H1 (cell line): ENCODE results near the gene HOXD12. TPM values are rescaled to one million over a fixed set of nuclear protein-coding genes. Genes with fewer than 3 reads are reported as not detected.

Experiments used
- CTCF ChIA-PET: fragments of 300-600 bp; sonication (Branson Sonifier 250); formaldehyde crosslinking; loops from one replicate; lab custom pipeline; 2021; ENCODE audit not compliant: partially characterized antibody; lab: Charles Lee
- POLR2A ChIA-PET: fragments of 300-600 bp; sonication (Branson Sonifier 250); formaldehyde crosslinking; loops from one replicate; lab custom pipeline; 2021; ENCODE audit warnings: inconsistent platforms; ENCODE audit not compliant: partially characterized antibody; lab: Charles Lee
- DNase-seq, 2 experiments: peaks; one replicate each; pipeline versions ENCODE4 v3.0.0 to v3.0.0-alpha.2; 2010 to 2022; ENCODE audit warnings: low spot score in 2 of 2, low read depth in 1 of 2, mixed read lengths in 1 of 2
- FAIRE-seq: peaks from 2 replicates; lab custom pipeline; 2011; peaks lifted over from hg19 to GRCh38; lab: Jason Lieb, UNC
- H2AFZ ChIP-seq: 2 replicates; pipeline ENCODE4 v1.8.1; 2012; ENCODE audit warnings: low read length, inconsistent platforms
- H2AK5ac ChIP-seq: 2 replicates; pipeline ENCODE4 v1.6.1; 2013; ENCODE audit warnings: low read depth, low read length
- H2BK120ac ChIP-seq: replicated peaks from 2 replicates; pipeline ENCODE3; 2013; ENCODE audit warnings: low read depth, low read length, inconsistent platforms
- H2BK12ac ChIP-seq: 2 replicates; pipeline ENCODE4 v1.6.1; 2013; ENCODE audit warnings: low read depth, low read length
- H2BK15ac ChIP-seq: 2 replicates; pipeline ENCODE4 v1.6.1; 2013; ENCODE audit warnings: low read length
- H2BK20ac ChIP-seq: 2 replicates; pipeline ENCODE4 v1.6.1; 2013; ENCODE audit warnings: low read length
- H2BK5ac ChIP-seq: 2 replicates; pipeline ENCODE4 v1.6.1; 2013; ENCODE audit warnings: low read depth, low read length
- H3K14ac ChIP-seq: 2 replicates; pipeline ENCODE4 v1.6.1; 2013; ENCODE audit warnings: inconsistent platforms; ENCODE audit not compliant: insufficient read length
- H3K18ac ChIP-seq: 2 replicates; pipeline ENCODE4 v1.6.1; 2013; ENCODE audit warnings: low read length; ENCODE audit errors: extremely low read depth
- H3K23ac ChIP-seq: 2 replicates; pipeline ENCODE4 v1.6.1; 2013; ENCODE audit warnings: inconsistent platforms; ENCODE audit not compliant: insufficient read length
- H3K23me2 ChIP-seq: 2 replicates; pipeline ENCODE4 v1.6.1; 2013; ENCODE audit warnings: low read depth, low read length
- H3K27ac ChIP-seq: 2 replicates; pipeline ENCODE4 v1.6.1; 2011; ENCODE audit warnings: low read depth, low read length, inconsistent platforms
- H3K27me3 ChIP-seq, 4 experiments: replicated peaks in 1 of 4; 1 replicate in 1 of 4; 2 replicates in 3 of 4; pipeline versions ENCODE4 v1.6.1 to v1.8.1; 2011 to 2013; ENCODE audit warnings: low read length in 3 of 4, mild to moderate bottlenecking in 3 of 4, inconsistent platforms in 2 of 4, mixed read lengths in 2 of 4, moderate library complexity in 1 of 4; ENCODE audit not compliant: control insufficient read depth in 3 of 4, insufficient read depth in 3 of 4; ENCODE audit errors: extremely low read depth in 1 of 4
- H3K36me3 ChIP-seq, 4 experiments: 2 replicates each; pipeline versions ENCODE4 v1.6.1 to v1.8.1; 2011 to 2013; ENCODE audit warnings: mild to moderate bottlenecking in 4 of 4, low read length in 3 of 4, moderate library complexity in 2 of 4, control low read depth in 1 of 4, inconsistent platforms in 1 of 4; ENCODE audit not compliant: insufficient read depth in 4 of 4, control insufficient read depth in 2 of 4
- H3K4ac ChIP-seq: replicated peaks from 2 replicates; pipeline ENCODE3; 2013; ENCODE audit warnings: low read length, low read depth, mixed read lengths, inconsistent platforms; ENCODE audit not compliant: insufficient read length
- H3K4me1 ChIP-seq, 4 experiments: replicated peaks in 1 of 4; 1 replicate in 1 of 4; 2 replicates in 3 of 4; pipeline versions ENCODE4 v1.6.1 to v1.8.1; 2011 to 2013; ENCODE audit warnings: low read length in 3 of 4, inconsistent platforms in 2 of 4, mixed read lengths in 1 of 4; ENCODE audit not compliant: insufficient read depth in 4 of 4, control insufficient read depth in 3 of 4
- H3K4me2 ChIP-seq, 2 experiments: 2 replicates each; pipeline versions ENCODE4 v1.6.1 to v1.8.1; 2011 to 2013; ENCODE audit warnings: low read depth in 2 of 2, low read length in 2 of 2, control low read depth in 1 of 2, inconsistent platforms in 1 of 2, mild to moderate bottlenecking in 1 of 2; ENCODE audit not compliant: insufficient read depth in 1 of 2
- H3K4me3 ChIP-seq, 4 experiments: fragments of 200-600, 300-600 bp in 1 of 4; sonication (generic), shearing (Covaris generic), sonication (Bioruptor Twin) in 1 of 4; 2 replicates each; pipeline versions ENCODE4 v1.5.1 to v1.8.1; 2011 to 2016; ENCODE audit warnings: low read length in 4 of 4, low read depth in 3 of 4, control low read depth in 2 of 4, inconsistent platforms in 2 of 4, mild to moderate bottlenecking in 2 of 4, mixed read lengths in 1 of 4, moderate library complexity in 1 of 4; ENCODE audit not compliant: insufficient read depth in 2 of 4; ENCODE audit errors: extremely low read depth in 1 of 4
- H3K56ac ChIP-seq: replicated peaks from 2 replicates; pipeline ENCODE3; 2013; ENCODE audit warnings: low read depth, mild to moderate bottlenecking, mixed read lengths, low read length, inconsistent platforms; ENCODE audit not compliant: insufficient read length
- H3K79me1 ChIP-seq: 2 replicates; pipeline ENCODE4 v1.6.1; 2013; ENCODE audit warnings: low read depth, low read length, control low read depth
- H3K79me2 ChIP-seq, 2 experiments: 2 replicates each; pipeline versions ENCODE4 v1.6.1 to v1.8.1; 2012 to 2013; ENCODE audit warnings: low read length in 2 of 2, mild to moderate bottlenecking in 2 of 2, inconsistent platforms in 1 of 2; ENCODE audit not compliant: insufficient read depth in 2 of 2, control insufficient read depth in 1 of 2
- H3K9ac ChIP-seq, 4 experiments: replicated peaks in 1 of 4; 1 replicate in 1 of 4; 2 replicates in 3 of 4; pipeline versions ENCODE4 v1.6.1 to v1.8.1; 2011 to 2013; ENCODE audit warnings: low read depth in 3 of 4, low read length in 3 of 4, control low read depth in 2 of 4, mild to moderate bottlenecking in 2 of 4, moderate library complexity in 2 of 4, inconsistent platforms in 1 of 4; ENCODE audit errors: extremely low read depth in 1 of 4
- H3K9me3 ChIP-seq, 2 experiments: 2 replicates each; pipeline versions ENCODE4 v1.6.1 to v1.8.1; 2012 to 2013; ENCODE audit warnings: mild to moderate bottlenecking in 2 of 2, moderate library complexity in 2 of 2, control low read depth in 1 of 2, inconsistent platforms in 1 of 2, low read depth in 1 of 2, low read length in 1 of 2, mixed read lengths in 1 of 2; ENCODE audit not compliant: insufficient read depth in 2 of 2
- H4K20me1 ChIP-seq, 2 experiments: replicated peaks in 1 of 2; 2 replicates each; pipeline versions ENCODE3 to v1.8.1; 2011 to 2013; ENCODE audit warnings: inconsistent platforms in 2 of 2, low read length in 2 of 2, mild to moderate bottlenecking in 1 of 2; ENCODE audit not compliant: insufficient read depth in 2 of 2, control insufficient read depth in 1 of 2
- H4K5ac ChIP-seq: 2 replicates; pipeline ENCODE4 v1.6.1; 2013; ENCODE audit warnings: low read length, low read depth, mixed read lengths, inconsistent platforms; ENCODE audit not compliant: insufficient read length
- H4K8ac ChIP-seq: 2 replicates; pipeline ENCODE4 v1.8.0; 2013; ENCODE audit warnings: mild to moderate bottlenecking, moderate library complexity, low read length, inconsistent platforms; ENCODE audit not compliant: insufficient read depth; ENCODE audit errors: extremely low read depth
- H4K91ac ChIP-seq: replicated peaks from 2 replicates; pipeline ENCODE3; 2013; ENCODE audit warnings: low read length, mixed read lengths, inconsistent platforms; ENCODE audit not compliant: insufficient read length
- ATF2 ChIP-seq: IDR thresholded peaks from 2 replicates; pipeline ENCODE4 v1.6.1; 2012; ENCODE audit warnings: low read length, inconsistent platforms
- FOSL1 ChIP-seq: IDR thresholded peaks from 2 replicates; pipeline ENCODE4 v1.6.1; 2011; ENCODE audit warnings: mild to moderate bottlenecking, low read depth, low read length, moderate library complexity; ENCODE audit not compliant: insufficient read depth
- MAFK ChIP-seq: IDR thresholded peaks from 2 replicates; pipeline ENCODE4 v1.6.1; 2012; ENCODE audit warnings: low read depth, mild to moderate bottlenecking, improper control_type of control experiment, low read length
- POU5F1 ChIP-seq: IDR thresholded peaks from 2 replicates; pipeline ENCODE4 v1.6.1; 2011; ENCODE audit warnings: low read depth, mild to moderate bottlenecking, low read length, moderate library complexity
- RNF2 ChIP-seq: fragments of 200-900, 300-1000 bp; sonication (generic); IDR thresholded peaks from 2 replicates; pipeline ENCODE4 v1.7.1; 2016; ENCODE audit warnings: borderline replicate concordance, low read depth, mild to moderate bottlenecking, antibody characterized with exemption, low read length; ENCODE audit not compliant: poor library complexity, severe bottlenecking; ENCODE audit errors: missing control alignments
- SIN3A ChIP-seq, 2 experiments: IDR thresholded peaks in 1 of 2; conservative IDR thresholded peaks in 1 of 2; 2 replicates each; pipeline ENCODE4 v1.6.1; 2011 to 2012; ENCODE audit warnings: low read length in 2 of 2, improper control_type of control experiment in 1 of 2, low read depth in 1 of 2, mild to moderate bottlenecking in 1 of 2
- TAF1 ChIP-seq: IDR thresholded peaks from 2 replicates; pipeline ENCODE4 v1.6.1; 2011; ENCODE audit warnings: mild to moderate bottlenecking, low read depth, low read length
- TAF7 ChIP-seq: optimal IDR thresholded peaks from 2 replicates; pipeline ENCODE3; 2011; ENCODE audit warnings: low read depth, mild to moderate bottlenecking, inconsistent platforms, low read length, moderate library complexity, borderline replicate concordance
- TEAD4 ChIP-seq: IDR thresholded peaks from 2 replicates; pipeline ENCODE4 v1.6.1; 2012; ENCODE audit warnings: low read depth, low read length, inconsistent platforms, mixed read lengths
- WGBS, 2 experiments: shearing (Covaris generic) in 1 of 2; methylation state at CpG; one replicate each; pipeline versions ENCODE4 v1.1.6 to v1.1.7; 2013 to 2015; ENCODE audit warnings: low lambda C conversion rate in 2 of 2, mixed read lengths in 2 of 2, inconsistent platforms in 1 of 2, low coverage in 1 of 2, missing lambda C conversion rate in 1 of 2; ENCODE audit not compliant: insufficient replicate concordance in 2 of 2, insufficient coverage in 1 of 2, insufficient read length in 1 of 2; ENCODE audit errors: extremely low coverage in 1 of 2, missing lambda C conversion rate in 1 of 2; 5-methylcytosine and 5-hydroxymethylcytosine counted together
- polyA plus RNA-seq, 7 experiments: library from polyadenylated mRNA; depleted of rRNA in 3 of 7; stranded (reverse) in 5 of 7; unstranded in 2 of 7; fragments of >200 nt in 5 of 7; fragments of 200-250 nt in 2 of 7; gene quantifications; 1 replicate in 5 of 7; 2 replicates in 1 of 7; 4 replicates in 1 of 7; pipeline versions ENCODE4 v1.2.1 to v1.2.3, GENCODE V29; 2011 to 2013; ENCODE audit warnings: missing spikeins in 2 of 7, mixed read lengths in 2 of 7
- total RNA-seq: library from RNA; stranded (reverse); fragmentation: NEBNext Ultra II Directional; extraction: Animal tissue kit (Norgen Biotek cat#: 25700); gene quantifications from 2 replicates; pipeline ENCODE4 v1.2.1, GENCODE V29; 2021

Gene HOXD12
- total and polyA plus RNA-seq, 2 of the 8 experiments (the other 6 are each of a cell fraction or from before 2014, with no cell fraction given) = not detected

GRCh38 chr2:176123411-176124109 is 24.0 kb downstream of the HOXD12 start:
- WGBS, 2 experiments = 8% methylated on average over 27 of the region's 40 CpGs; no CpG with 5 or more reads in 1 of the 2 experiments
- Histone ChIP-seq H2AK5ac (no peak overlapping the region), H4K5ac (no peak overlapping the region), H2BK12ac (no peak overlapping the region), H3K4ac (no peak overlapping the region), H3K27me3 (peaks cover 92 to 100% (median 99%) of the 10 kb centered on the region in 4 experiments), H3K79me2 (no peaks in the 10 kb centered on the region), H3K14ac (no peak overlapping the region), H3K4me3 (peak overlapping the region in 1 of 4 experiments; percentile 49; a peak in 2 of 8 replicates), H3K27ac (no peak overlapping the region), H2AFZ (no peak overlapping the region), H2BK15ac (no peak overlapping the region), H4K91ac (no peak overlapping the region), H3K9ac (no peak overlapping the region), H3K18ac (no peak overlapping the region; the same call in 1 of the 2 replicates), H2BK120ac (no peak overlapping the region), H3K23ac (no peak overlapping the region), H3K79me1 (no peaks in the 10 kb centered on the region), H2BK20ac (no peak overlapping the region), H2BK5ac (no peak overlapping the region), H3K56ac (no peak overlapping the region), H3K4me1 (peaks cover 0 to 14% (median 9%) of the 10 kb centered on the region in 4 experiments; a peak in 6 of 7 replicates), H3K4me2 (peak overlapping the region; percentile 56 to 84), H4K20me1 (peaks cover 26 to 37% of the 10 kb centered on the region in 2 experiments), H3K23me2 (peaks cover 2% of the 10 kb centered on the region; the same call in 1 of the 2 replicates), H3K9me3 (no peaks in the 10 kb centered on the region; a peak in 1 of 4 replicates), H4K8ac (peak overlapping the region; percentile 63; the same call in 1 of the 2 replicates), H3K36me3 (peaks cover 0 to 22% (median 0%) of the 10 kb centered on the region in 4 experiments; a peak in 1 of 8 replicates)
- no peak for FAIRE-seq
- peak in 1 of 2 experiments; percentile 45 for DNase-seq
- CTCF ChIA-PET = interaction anchor here (0.7 to 6.2 kb wide), 6 partner anchors 12 to 529 kb away, joined by 3 to 72 read pairs (median 8); no protein-coding TSS in a partner anchor
- POLR2A ChIA-PET = interaction anchor here (0.9 kb wide), 1 partner anchor 49 kb away, joined by 6 read pairs; no protein-coding TSS in a partner anchor
- TF ChIP-seq ATF2 (no peak), RNF2 (peak; percentile 91), TAF7 (no peak), SIN3A (conservative IDR thresholded peaks at IDR 0.05 in 1 of 2, IDR thresholded peaks at IDR 0.05 in 1 of 2; ENCODE audit: low read depth in 1 of 2, low read length in 2 of 2) (no peak), TEAD4 (no peak), TAF1 (no peak), FOSL1 (no peak), MAFK (no peak), POU5F1 (no peak)
